GM21367 (cell line): ENCODE data around the gene RAPGEF3.

ENCODE experiments used
- ATAC-seq: cut with Tn5 transposase; IDR thresholded peaks from one replicate; pipeline ENCODE4 v1.9.1; 2021; ENCODE audit not compliant: unreplicated experiment

RAPGEF3 gene

DNA sequence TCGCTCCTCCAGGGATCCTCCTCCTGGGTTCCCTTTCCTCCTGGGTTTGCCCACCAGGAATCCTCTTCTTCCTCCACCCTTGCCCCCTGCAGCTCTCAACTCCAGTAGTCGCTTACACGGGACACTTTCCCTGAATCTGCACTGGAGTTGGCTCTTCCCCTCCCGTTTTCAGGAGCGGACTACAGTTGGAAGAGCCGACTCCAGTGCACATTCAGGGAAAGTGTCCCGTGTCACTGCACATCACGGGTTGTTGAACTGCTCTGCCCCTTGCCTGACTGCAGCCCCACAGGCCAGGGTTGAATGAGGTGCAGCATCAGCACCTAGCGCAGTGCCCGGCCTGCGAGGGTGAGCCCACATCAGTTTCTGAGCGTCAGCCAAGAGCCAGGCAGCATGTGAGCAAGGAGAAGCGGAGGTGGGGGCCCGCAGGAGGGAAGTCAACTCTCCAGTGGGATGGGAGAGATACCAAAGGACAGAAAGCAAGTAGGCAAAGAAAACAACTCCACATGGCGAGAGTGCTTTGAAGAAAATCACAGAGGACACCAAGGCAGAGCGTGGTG lies 13.1 kb downstream of the RAPGEF3 start:
- no peak for ATAC-seq

GRCh38 chr12:47744778-47745436 lies 13.8 kb downstream of the RAPGEF3 start:
- ATAC-seq = no peak

DNA sequence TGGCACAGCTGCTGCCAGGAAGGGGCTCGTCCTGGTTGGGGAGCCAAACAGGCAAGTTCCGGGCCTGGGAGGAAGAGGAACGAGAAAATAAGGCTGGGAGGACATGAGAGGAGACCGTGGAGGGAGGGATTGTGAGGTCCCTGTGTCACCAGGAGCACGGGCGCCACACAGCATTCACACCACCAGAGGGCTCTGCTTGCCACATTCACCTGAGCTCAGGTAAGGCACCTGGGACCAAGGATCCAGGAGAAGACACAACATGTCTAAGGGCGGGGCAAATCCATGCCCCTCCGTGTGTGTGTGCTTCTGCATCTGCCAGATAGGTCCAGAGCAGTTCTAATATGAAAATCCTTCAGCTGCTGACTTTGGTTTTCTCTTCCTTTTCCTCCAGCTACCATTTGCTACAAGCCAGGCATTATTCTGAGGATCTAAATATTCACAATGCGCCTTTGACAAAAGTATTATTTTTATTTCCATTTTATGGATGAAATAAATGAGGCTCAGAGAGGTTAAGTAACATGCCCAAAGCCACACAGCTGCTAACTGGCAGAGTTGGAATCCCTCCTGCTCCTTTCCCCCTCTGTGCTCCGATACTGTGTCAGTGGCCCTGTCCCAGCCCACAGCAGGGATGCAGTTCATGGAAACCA lies 14.6 kb downstream of the RAPGEF3 start:
- no peak for ATAC-seq

DNA sequence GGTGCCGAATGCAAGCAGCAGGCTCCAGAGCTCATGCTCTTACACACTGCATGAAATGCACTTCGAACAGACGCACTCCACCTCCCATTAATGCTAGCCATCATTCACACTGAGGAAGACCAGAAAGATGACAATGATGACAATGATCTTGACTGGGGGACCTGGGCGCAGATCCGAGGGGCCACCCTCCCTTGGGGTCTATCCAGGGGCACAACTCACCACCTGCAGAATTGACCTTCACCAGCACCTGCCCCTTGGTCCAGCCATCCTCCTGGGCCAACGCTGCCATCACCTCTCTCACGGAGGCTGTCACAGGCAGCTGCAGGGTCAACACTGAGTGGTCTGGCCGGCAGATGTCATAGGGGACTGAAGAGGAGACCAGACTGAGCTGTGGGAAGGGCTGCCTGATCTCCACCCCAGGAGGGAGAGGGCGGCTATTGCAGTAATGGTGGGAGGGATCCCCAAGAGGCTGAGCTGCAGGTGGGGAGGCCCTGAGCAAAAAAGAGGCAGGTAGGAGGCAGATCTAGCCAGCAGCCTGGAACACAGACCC lies 15.3 kb downstream of the RAPGEF3 start:
- ATAC-seq = no peak

GRCh38 chr12:47742253-47742825 lies 16.3 kb downstream of the RAPGEF3 start:
- ATAC-seq = no peak

- ATAC-seq = no peak
Measured at GRCh38 chr12:47741340-47741703, 17.4 kb downstream of the RAPGEF3 start.

DNA sequence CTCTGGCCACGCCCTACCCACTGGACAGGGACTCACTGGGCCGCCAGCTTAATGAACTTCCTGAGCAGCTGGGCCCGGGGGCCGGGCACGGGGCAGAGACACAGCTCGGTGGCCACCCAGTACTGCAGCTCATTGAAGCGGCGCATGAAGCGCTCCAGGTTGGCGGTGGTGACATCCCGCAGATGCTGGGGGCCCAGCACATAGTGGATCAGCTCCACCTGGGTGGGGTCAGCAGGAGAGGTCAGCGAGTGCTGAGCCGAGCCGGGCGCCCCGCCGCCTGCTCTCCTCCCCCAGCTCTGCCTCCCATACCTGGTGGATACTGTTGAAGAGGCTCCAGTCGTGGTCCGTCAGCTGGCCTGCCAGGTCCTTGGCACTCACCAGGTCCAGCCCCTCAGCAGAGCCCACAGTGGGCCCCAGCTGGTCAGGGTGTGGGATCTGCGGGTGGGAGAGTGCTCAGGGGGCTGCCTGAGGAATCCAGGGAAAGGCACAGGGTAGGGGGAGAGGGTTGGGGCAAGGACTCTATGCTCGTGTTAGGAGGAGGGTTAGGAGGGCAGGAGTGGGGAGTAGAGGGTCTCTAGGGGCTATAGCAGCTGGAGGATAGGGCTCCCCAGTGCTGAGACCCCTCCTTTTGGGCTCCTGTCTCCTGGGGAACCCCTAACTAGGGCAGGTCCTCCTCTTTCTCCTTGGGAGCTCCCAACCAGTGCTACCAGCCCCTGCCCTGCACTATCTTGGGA lies 17.9 kb downstream of the RAPGEF3 start:
- ATAC-seq = peak; percentile 33

- ATAC-seq = peak; percentile 56
Measured at GRCh38 chr12:47739979-47740378, 18.7 kb downstream of the RAPGEF3 start.

- no peak for ATAC-seq
Measured at GRCh38 chr12:47739297-47739696, 19.4 kb downstream of the RAPGEF3 start.

DNA sequence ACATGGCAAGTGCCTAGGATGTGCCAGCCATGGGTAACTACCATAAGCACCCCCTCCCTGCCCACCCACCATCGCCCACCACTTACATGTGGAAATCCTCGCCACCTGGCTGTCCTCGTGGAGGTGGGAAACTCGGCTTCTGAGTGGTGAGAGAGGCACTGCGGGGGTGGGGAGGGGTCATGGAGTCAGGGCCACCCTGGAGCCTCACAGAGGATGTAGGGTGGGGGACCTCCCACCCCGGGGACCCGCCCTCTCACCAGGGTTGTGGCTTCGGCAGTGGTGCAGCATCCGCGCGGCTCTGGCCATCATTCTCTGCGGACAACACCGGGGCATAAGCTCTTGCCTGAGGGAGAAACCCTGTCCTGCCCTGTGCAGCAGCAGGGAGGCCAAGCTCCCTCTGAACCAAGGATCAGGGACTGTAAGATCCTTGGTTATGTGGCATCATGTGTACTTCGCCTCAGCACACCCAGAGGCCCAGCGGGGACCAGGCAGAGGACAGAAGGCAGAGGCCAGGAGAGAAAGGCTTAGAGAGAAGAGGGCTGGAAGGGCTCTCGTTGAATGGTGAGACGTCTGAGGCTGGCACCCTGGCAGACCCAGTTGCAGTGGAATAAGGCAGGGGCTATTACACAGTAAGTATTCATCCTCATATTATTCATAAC lies 20.6 kb downstream of the RAPGEF3 start:
- ATAC-seq = no peak

GRCh38 chr12:47736877-47737676 lies 21.6 kb downstream of the RAPGEF3 start:
- no peak for ATAC-seq

- no peak for ATAC-seq
Measured at GRCh38 chr12:47736216-47736615, 22.5 kb downstream of the RAPGEF3 start.

- ATAC-seq = no peak
Measured at GRCh38 chr12:47735649-47736048, 23.0 kb downstream of the RAPGEF3 start.

DNA sequence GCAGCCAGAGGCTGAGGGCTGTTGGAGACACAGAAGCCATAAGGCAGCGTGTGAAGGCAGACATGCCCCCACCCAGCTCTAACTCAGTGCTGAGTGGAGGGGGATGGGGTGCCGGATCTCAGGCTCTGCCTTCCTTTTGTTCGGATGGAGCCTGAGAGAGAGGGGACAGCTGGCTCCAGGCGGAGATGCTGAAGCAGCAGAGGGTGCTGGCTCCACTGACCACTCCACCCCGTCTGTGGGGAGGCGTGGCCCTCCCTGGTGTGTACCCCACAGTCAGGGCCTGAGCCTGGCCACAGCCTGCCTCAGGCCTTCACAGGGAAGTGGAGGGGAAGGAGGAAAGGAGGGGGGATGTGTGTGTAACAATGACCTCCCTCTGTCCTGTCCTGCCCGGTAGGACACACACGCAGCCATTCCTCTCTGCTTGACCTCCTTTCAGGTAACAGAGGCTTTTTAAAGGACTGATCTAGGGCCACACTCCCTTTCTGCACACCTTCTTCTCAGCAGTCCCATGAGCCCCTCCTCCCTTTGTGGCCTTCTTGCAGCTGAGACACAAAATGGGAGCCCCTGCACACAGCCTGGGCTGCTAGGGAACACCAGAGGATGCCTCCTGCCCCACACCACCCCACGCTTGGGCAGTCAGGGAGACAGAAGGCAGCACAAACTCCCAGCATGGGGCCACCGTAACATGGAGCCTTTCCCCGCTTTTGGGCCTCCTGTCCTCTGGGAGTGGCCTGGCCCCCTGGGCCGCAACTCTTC lies 23.8 kb downstream of the RAPGEF3 start:
- ATAC-seq = no peak

- no peak for ATAC-seq
Measured at GRCh38 chr12:47733142-47733541, 25.5 kb downstream of the RAPGEF3 start.

GRCh38 chr12:47732504-47732903 lies 26.2 kb downstream of the RAPGEF3 start:
- ATAC-seq = no peak

GRCh38 chr12:47731723-47732122 lies 27.0 kb downstream of the RAPGEF3 start:
- ATAC-seq = no peak

GRCh38 chr12:47730341-47730744 lies 28.3 kb downstream of the RAPGEF3 start:
- ATAC-seq = no peak

DNA sequence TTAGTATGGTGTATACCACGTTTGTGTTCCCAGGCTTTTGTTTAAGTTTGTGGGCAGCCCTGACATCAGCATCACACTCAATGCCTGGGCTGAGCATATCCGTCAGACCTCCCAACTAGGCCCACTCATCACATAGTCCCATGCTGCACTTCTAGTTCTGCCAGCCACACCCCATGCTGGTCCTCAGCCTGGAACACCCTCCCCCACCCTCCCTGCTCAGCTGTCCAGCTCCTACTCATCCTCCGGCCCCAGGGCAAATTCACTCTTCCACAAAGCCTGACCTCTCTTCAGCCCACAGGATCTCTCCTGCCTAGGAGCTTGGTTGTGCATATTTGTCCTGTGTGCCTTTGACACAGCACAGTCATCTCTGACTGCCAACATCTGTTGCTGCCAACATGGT lies 29.4 kb downstream of the RAPGEF3 start:
- ATAC-seq = no peak
